Measurements from ENCODE around the gene HOXA3. TPM values are rescaled to one million over a fixed set of nuclear protein-coding genes. Genes with fewer than 3 reads are reported as not detected.

HOXA3 gene
- total and polyA plus RNA-seq, 10 donors = 0.51 to 6.1 (median 1.7) TPM

DNA sequence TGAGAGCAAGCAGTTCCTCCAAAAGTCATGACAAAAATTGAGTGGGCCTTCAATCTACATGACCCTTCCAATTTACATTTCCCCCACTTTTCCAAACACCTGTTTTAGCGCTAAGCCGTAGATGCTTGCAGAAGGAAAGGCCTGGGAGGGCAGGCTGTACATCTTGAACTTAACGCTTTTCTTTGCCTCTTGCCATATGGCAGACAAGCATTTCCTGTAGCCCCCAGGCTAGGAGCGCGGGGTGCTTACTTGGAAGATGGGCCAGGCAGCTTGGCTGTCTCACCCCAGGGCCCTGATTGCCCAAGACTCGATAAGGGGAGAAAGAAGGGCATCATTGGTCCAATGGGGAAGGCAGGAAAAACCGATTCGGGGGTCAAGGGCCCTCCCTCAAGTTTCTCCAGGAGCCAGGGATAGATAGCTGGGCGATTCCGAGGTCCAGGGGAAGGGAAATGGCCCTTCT lies 20.0 kb upstream of the HOXA3 start:
- TF ChIP-seq POLR2AphosphoS5 (IDR thresholded peaks at IDR 0.05) (no peak), CTCF (IDR thresholded peaks at IDR 0.05 in 8 of 11, conservative IDR thresholded peaks at IDR 0.05 in 3 of 11) (no peak), POLR2A (IDR thresholded peaks at IDR 0.05) (no peak)
- no peak overlapping the region for H3K27ac ChIP-seq
- H3K4me1 ChIP-seq = peaks cover 15 to 76% (median 44%) of the 10 kb centered on the region in 6 donors
- peaks cover 0 to 8% (median 0%) of the 10 kb centered on the region in 8 donors for H3K9me3 ChIP-seq
- H3K4me3 ChIP-seq = peak overlapping the region in 3 of 8 donors; percentile 45 to 72 (median 52)
- intact Hi-C loops (cut with DNase I; ENCODE audit: low total_unique reads) = no loop called here
- no peaks in the 10 kb centered on the region for H3K36me3 ChIP-seq
- peaks cover 47 to 100% (median 100%) of the 10 kb centered on the region in 7 donors for H3K27me3 ChIP-seq (replicated peaks in 1 of 7)
- WGBS, 5 donors = 6 to 19% (median 7%) methylated on average over 10 of the region's 10 CpGs
- DNase-seq = peak; percentile 41

DNA sequence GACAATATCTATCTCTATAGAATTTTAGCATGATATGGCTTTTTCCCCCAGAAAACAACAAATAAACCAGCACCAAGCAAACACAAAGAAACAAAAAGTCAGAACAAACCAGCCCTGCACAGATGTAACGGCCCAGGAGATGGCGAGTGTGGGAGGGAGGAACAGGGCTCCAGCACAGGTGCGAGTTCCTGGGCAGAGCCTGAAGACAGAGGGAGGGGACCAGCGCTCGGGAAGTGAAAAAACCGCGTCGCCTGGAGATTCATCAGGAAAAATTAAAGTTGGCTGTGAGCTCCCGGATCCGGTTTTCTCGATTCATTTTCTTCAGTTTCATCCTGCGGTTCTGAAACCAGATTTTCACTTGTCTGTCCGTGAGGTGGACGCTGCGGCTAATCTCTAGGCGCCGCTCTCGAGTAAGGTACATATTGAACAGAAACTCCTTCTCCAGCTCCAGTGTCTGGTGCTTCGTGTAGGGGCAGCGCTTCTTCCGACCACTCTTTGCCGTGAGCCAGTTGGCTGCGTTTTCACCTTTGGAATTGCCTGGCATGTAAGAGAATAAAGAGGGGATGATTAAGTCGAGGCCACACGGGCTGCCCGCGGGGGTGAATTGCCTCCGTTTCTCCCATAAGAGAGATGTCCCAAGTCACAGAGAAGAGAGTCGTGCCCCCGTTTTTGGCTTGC lies 19.4 kb upstream of the HOXA3 start:
- no peak overlapping the region for H3K4me3 ChIP-seq
- intact Hi-C loops (cut with DNase I; ENCODE audit: low total_unique reads) = no loop called here
- H3K27me3 ChIP-seq (replicated peaks in 1 of 7) = peaks cover 47 to 100% (median 100%) of the 10 kb centered on the region in 7 donors
- no peaks in the 10 kb centered on the region for H3K36me3 ChIP-seq
- peak; percentile 54 for DNase-seq
- peaks cover 17 to 82% (median 49%) of the 10 kb centered on the region in 6 donors for H3K4me1 ChIP-seq
- H3K27ac ChIP-seq = no peak overlapping the region
- TF ChIP-seq POLR2AphosphoS5 (IDR thresholded peaks at IDR 0.05) (peak in 1 of 3 donors; percentile 3), CTCF (IDR thresholded peaks at IDR 0.05 in 8 of 11, conservative IDR thresholded peaks at IDR 0.05 in 3 of 11) (no peak), POLR2A (IDR thresholded peaks at IDR 0.05) (no peak)
- 4 to 10% (median 6%) methylated on average over 30 of the region's 30 CpGs for WGBS, 5 donors
- peaks cover 0 to 8% (median 0%) of the 10 kb centered on the region in 8 donors for H3K9me3 ChIP-seq

DNA sequence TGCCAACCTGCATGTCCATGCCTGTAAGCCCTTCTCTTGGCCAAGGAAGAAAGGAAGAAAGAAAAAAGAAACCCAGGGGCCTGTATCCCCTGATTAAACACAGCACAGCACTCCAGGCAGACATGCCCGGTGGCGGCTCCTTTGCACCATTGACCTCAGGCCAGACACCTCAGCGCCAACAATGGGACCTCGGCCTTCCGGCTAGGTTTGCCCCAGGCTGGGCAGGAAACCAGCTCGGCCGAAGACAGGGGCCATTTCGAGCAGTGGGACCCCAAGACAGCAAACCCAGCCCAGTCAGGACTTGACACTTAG lies 18.9 kb upstream of the HOXA3 start:
- Histone ChIP-seq H3K27me3 (replicated peaks in 1 of 7) (peaks cover 51 to 100% (median 100%) of the 10 kb centered on the region in 7 donors), H3K27ac (no peak overlapping the region), H3K9me3 (peaks cover 0 to 9% (median 0%) of the 10 kb centered on the region in 8 donors), H3K4me3 (no peak overlapping the region), H3K4me1 (peaks cover 22 to 87% (median 54%) of the 10 kb centered on the region in 6 donors), H3K36me3 (no peaks in the 10 kb centered on the region)
- intact Hi-C loops (cut with DNase I; ENCODE audit: low total_unique reads) = no loop called here
- peak; percentile 62 for DNase-seq
- TF ChIP-seq POLR2A (IDR thresholded peaks at IDR 0.05) = no peak
- peak in 2 of 3 donors; percentile 4 to 14 for TF ChIP-seq POLR2AphosphoS5 (IDR thresholded peaks at IDR 0.05)
- TF ChIP-seq CTCF (IDR thresholded peaks at IDR 0.05 in 8 of 11, conservative IDR thresholded peaks at IDR 0.05 in 3 of 11) = no peak
- 3 to 16% (median 10%) methylated on average over 8 of the region's 8 CpGs for WGBS, 5 donors

Data from spleen (tissue), 11 donors.